Ectodermal cell (in vitro differentiated cells): Measurements from ENCODE around the gene SEC22A.

Experiments
- H3K27ac ChIP-seq: 2 replicates; pipeline ENCODE4 v1.7.0; 2013; ENCODE audit warnings: mild to moderate bottlenecking, low read depth, low read length; ENCODE audit not compliant: insufficient read depth, poor library complexity, severe bottlenecking
- H3K27me3 ChIP-seq: 2 replicates; pipeline ENCODE4 v1.7.0; 2013; ENCODE audit warnings: mild to moderate bottlenecking, low read length; ENCODE audit not compliant: insufficient read depth, control insufficient read depth, poor library complexity, severe bottlenecking
- H3K36me3 ChIP-seq: one replicate; pipeline ENCODE4 v1.7.0; 2013; ENCODE audit warnings: low read length; ENCODE audit not compliant: control insufficient read depth, insufficient read depth
- H3K4me1 ChIP-seq: one replicate; pipeline ENCODE4 v1.7.0; 2013; ENCODE audit warnings: low read length; ENCODE audit not compliant: control insufficient read depth, insufficient read depth
- H3K4me3 ChIP-seq: 2 replicates; pipeline ENCODE4 v1.7.0; 2013; ENCODE audit warnings: low read depth, low read length, control low read depth; ENCODE audit not compliant: insufficient read depth
- H3K9me3 ChIP-seq: 2 replicates; pipeline ENCODE4 v1.7.0; 2013; ENCODE audit warnings: mild to moderate bottlenecking, low read length, moderate library complexity; ENCODE audit not compliant: control insufficient read depth
- WGBS, 2 experiments: methylation state at CpG; one replicate each; pipeline ENCODE4 v1.1.7; 2013; ENCODE audit warnings: missing lambda C conversion rate in 2 of 2; 5-methylcytosine and 5-hydroxymethylcytosine counted together

The SEC22A gene

GRCh38 chr3:123292321-123293310 lies 90.9 kb downstream of the SEC22A start:
- Histone ChIP-seq H3K9me3 (no peaks in the 10 kb centered on the region), H3K36me3 (no peaks in the 10 kb centered on the region), H3K27me3 (no peaks in the 10 kb centered on the region), H3K4me1 (no peaks in the 10 kb centered on the region), H3K4me3 (no peak overlapping the region), H3K27ac (no peak overlapping the region)
- 82 to 84% methylated on average over 15 of the region's 15 CpGs for WGBS, 2 experiments

DNA sequence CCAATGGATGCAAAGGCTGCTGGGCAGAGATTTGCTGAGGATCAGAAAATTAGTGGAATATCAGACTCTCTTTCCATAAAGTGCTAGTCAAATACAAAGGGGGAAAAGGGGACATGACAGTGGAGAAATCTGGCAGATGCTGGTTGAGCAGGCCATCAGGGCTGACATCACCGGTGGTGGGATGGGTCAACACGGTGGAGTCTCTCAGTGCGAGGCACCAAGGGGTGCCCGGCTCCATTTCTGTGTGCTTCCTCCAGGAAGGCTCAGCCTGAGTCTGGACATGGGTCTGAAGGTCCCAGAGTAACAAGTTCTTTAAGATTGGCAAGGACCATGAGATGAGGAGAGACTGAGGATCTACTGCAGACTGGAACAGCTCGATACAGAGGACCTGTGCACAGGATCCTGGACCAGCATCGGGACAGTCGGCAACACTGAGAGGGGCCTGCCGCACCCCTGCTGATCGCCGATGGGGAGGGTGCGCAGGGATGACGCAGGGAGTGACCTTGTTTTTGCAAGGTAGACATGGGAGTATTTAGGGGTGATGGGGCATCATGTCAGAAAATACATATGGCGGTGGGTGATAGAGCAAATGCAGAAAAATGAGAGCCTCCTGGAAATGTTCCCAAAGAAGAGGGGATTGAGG lies 92.7 kb downstream of the SEC22A start:
- no peak overlapping the region for H3K27ac ChIP-seq
- WGBS, 2 experiments = 95 to 96% methylated on average over 13 of the region's 13 CpGs
- H3K4me3 ChIP-seq = no peak overlapping the region
- no peaks in the 10 kb centered on the region for H3K36me3 ChIP-seq
- no peaks in the 10 kb centered on the region for H3K9me3 ChIP-seq
- H3K27me3 ChIP-seq = no peaks in the 10 kb centered on the region
- no peaks in the 10 kb centered on the region for H3K4me1 ChIP-seq

DNA sequence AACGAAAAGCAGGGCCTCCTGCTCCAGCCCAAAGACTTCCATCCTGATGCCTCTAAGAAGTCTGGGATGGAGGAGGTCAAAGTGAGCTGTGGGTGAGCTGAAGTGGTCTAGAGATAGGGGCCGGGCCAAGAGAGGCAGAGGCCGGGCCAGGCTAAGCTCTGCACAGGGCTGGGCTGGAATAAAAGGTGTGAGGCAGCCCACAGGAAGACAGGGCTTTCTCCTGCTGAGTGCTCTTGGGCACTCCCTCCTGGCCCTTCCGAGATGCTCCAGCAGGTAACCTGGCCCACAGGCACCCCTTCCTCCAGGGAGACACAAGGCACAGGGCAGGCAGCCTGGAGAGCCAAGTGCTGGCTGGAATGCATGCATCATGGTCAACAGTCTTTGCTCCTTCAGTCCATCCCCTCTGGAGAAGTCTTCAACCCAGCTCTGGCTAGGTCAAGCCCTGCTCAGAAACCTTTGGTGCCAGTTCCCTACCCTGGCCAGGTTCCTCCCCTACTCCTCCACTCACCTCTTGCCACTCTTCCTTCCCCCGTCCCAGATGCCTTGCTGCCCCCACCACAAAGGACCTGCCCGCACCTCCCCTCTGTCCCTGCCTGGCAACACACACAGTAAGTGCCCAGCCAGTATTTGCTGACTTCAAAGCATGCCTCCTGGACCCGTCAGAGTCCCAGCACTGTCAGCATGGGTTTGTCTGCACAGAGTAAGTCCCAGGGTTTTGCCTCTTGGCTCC lies 93.6 kb downstream of the SEC22A start:
- Histone ChIP-seq H3K4me1 (no peaks in the 10 kb centered on the region), H3K36me3 (no peaks in the 10 kb centered on the region), H3K27me3 (no peaks in the 10 kb centered on the region), H3K9me3 (no peaks in the 10 kb centered on the region), H3K4me3 (no peak overlapping the region), H3K27ac (no peak overlapping the region)
- WGBS, 2 experiments = 86 to 89% methylated on average over 7 of the region's 7 CpGs

GRCh38 chr3:123295901-123296250 lies 94.1 kb downstream of the SEC22A start:
- H3K27me3 ChIP-seq = no peaks in the 10 kb centered on the region
- H3K36me3 ChIP-seq = no peaks in the 10 kb centered on the region
- no peak overlapping the region for H3K4me3 ChIP-seq
- no peak overlapping the region for H3K27ac ChIP-seq
- H3K9me3 ChIP-seq = no peaks in the 10 kb centered on the region
- 85 to 87% methylated on average over 10 of the region's 11 CpGs for WGBS, 2 experiments
- no peaks in the 10 kb centered on the region for H3K4me1 ChIP-seq

- Histone ChIP-seq H3K27ac (no peak overlapping the region), H3K9me3 (no peaks in the 10 kb centered on the region), H3K4me1 (no peaks in the 10 kb centered on the region), H3K27me3 (no peaks in the 10 kb centered on the region), H3K36me3 (no peaks in the 10 kb centered on the region), H3K4me3 (no peak overlapping the region)
- WGBS, 2 experiments = 92 to 94% methylated on average over 7 of the region's 7 CpGs
Observed at GRCh38 chr3:123296261-123296660, 94.5 kb downstream of the SEC22A start.

GRCh38 chr3:123296836-123297626 lies 95.3 kb downstream of the SEC22A start:
- H3K4me3 ChIP-seq = no peak overlapping the region
- 90 to 93% methylated on average over 13 of the region's 13 CpGs for WGBS, 2 experiments
- H3K27ac ChIP-seq = no peak overlapping the region
- no peaks in the 10 kb centered on the region for H3K36me3 ChIP-seq
- H3K4me1 ChIP-seq = no peaks in the 10 kb centered on the region
- H3K27me3 ChIP-seq = no peaks in the 10 kb centered on the region
- H3K9me3 ChIP-seq = no peaks in the 10 kb centered on the region

DNA sequence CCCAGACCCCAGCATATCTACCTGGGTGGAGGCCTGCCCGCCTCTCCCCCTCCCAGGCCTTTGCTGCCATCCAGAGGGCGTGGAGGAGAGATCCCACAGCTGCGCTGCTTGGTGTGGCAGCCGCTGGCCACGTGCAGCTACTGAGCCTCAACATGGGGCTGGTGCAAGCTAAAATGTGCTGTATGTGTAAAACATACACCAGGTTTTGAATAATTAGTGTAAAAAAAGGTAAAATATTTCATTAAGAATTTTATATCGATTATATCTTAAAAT lies 95.8 kb downstream of the SEC22A start:
- no peak overlapping the region for H3K4me3 ChIP-seq
- no peak overlapping the region for H3K27ac ChIP-seq
- no peaks in the 10 kb centered on the region for H3K36me3 ChIP-seq
- WGBS, 2 experiments = 77 to 91% methylated on average over 5 of the region's 6 CpGs
- no peaks in the 10 kb centered on the region for H3K27me3 ChIP-seq
- H3K9me3 ChIP-seq = no peaks in the 10 kb centered on the region
- no peaks in the 10 kb centered on the region for H3K4me1 ChIP-seq

DNA sequence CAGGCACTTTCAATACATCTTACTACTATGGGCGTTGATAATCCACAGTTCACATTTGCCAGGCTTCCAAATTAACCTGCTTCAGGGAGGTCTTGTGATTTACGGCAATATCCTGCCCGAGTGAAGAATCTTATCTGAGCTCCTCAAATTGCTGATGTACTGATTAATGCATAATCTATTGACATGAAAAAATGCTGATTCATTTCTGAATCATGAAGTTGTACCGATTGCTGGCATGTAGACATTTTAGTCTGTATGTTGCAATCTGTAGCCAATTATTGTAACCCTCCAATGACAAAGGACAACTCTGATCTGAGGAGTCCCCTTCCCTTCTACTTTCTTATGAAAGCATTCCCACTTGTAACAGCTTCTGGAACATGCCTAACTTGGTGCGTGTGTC lies 97.2 kb downstream of the SEC22A start:
- Histone ChIP-seq H3K27ac (no peak overlapping the region), H3K27me3 (no peaks in the 10 kb centered on the region), H3K4me3 (no peak overlapping the region), H3K9me3 (no peaks in the 10 kb centered on the region), H3K36me3 (no peaks in the 10 kb centered on the region), H3K4me1 (no peaks in the 10 kb centered on the region)
- WGBS, 2 experiments = 93 to 94% methylated on average over 5 of the region's 5 CpGs

DNA sequence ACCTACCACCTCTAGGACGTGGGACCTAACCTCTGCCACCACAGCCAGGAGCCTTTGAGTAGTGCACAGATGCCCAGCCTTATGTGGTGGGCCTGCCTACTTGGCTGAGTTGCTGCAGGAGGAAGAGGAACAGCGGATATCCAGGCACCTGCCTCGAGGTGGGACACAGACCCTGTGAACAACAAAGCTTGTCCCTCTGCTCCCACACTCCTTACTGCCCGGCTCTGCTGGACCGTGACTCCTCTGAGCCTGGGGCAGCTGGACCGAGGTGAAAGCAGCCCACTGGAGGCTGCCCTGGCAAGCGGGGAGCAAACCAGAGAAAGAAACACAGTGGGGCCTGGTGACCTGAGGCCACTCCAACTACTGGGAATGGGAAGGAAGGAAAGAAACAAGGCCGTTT lies 97.8 kb downstream of the SEC22A start:
- Histone ChIP-seq H3K27me3 (no peaks in the 10 kb centered on the region), H3K36me3 (no peaks in the 10 kb centered on the region), H3K9me3 (no peaks in the 10 kb centered on the region), H3K4me3 (no peak overlapping the region), H3K27ac (no peak overlapping the region), H3K4me1 (no peaks in the 10 kb centered on the region)
- WGBS, 2 experiments = 93 to 95% methylated on average over 8 of the region's 8 CpGs
